ENCODE measurements around the gene RALGAPA2.

RALGAPA2 gene

DNA sequence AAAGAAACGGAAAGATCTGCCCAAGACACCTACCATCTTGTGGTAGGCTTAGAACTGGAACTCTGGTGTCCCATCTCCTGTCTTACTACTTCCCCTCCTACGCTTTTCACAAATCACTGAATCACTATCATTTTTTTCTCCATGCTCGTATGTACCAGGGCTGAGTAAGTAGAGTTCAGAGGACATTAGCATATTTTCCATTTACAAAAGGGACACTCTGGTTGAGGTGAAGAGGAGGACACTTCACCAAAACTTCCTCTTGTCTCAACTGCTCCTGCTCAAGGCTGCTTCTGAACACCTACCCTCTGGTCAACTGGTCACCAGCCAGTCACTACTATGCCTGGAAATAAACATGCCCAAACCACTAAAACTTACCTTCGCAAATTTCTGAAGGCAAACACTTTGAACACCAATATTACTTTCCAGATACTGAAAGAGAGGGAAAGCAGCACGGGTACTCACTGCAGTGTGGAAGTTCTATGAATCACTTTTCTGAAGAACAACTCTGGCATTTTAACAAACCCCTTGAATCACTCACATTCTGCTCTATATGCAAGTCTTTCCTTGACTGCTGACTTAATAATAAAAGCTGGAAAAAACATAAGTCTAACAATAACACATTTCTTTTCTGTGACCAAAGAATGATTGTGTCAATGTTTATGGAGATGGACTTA lies 221.2 kb downstream of the RALGAPA2 start:
- no peak for DNase-seq

DNA sequence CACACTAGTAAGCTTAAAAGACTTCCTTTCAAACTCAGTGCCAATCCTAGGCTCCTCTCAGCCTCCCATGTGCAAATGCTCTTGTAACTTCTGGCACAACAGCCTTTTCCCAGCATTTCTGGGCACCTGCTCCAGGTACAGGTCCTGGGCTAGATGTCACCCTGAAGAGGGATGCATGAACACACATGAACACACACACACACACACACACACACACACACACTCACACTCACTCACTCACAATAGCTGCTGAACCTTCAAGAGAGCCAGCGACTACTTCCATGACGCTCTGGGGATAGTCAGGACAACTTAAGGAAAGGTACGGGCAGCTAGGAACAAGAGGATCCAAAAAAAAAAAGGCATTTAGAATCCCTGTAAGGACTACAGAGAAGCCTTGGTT lies 221.8 kb downstream of the RALGAPA2 start:
- no peak for DNase-seq

DNA sequence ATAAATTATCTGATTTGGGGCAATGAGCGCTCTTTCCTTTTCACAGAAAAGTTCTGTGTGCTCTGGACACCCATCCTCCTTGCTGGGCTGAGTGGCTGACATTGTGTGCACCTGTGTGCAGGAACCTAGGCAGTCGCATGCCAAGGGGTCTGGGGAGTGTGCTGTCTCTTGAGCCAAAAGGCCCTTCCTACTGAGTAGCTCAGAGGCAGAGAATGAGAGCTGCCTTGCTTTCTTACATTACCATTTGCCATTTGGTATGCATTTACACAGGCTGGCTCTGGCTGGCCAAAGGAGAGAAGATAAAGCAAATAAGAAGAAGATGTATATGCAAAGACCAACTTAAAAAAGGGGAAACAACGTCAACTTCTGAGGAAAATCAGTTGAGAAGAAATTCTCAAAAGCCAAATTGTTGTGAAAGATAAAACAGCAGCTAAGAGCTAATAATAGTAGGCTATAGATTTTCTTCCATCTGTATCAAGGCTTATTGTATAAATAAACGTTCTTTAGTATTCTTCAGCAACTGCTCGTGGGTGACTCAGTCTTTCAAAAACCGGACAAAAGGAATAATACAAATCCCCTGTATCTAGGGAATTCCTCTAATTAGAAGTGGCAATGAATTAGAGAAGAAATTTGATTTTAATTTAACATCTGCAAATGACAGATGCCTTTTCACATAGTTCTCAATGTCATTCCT lies 222.6 kb downstream of the RALGAPA2 start:
- no peak for DNase-seq

DNA sequence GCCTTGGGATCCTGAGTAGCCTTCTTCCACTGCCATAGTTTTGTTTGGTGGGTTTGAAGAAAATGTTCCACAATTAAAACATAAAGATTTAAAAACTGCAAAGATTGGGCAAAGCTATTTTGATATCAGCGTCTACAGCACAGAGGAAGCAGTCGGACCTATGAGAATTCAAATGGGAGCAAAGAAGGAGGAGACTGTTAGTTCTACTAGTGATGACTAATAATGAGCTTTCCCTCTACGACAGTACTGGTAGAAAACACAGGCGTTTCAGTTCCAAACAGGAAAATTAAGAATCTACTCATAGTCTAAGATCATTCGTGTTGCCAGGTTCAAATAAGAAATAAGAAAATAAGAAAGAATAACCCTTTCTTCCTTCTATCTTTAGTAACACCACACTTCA lies 223.4 kb downstream of the RALGAPA2 start:
- no peak for DNase-seq

DNA sequence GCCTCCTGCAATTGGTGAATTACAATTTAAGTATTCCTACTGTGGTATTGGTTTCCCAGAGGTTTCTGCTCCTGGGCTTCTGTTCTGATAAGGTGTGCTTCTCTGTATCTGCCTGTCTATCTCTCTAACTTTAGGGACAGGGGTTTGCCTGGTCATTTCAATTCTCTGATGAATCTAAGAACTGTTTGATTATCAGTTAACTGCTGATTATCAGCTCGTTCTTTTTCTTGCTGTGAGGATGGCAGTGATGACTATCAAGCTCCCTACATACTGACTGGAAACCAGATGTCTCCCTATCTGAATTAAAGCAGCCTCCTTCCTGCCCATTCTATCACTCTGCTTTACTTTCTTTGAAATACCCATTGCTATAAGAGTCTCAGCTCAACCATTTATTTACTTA lies 224.1 kb downstream of the RALGAPA2 start:
- no peak for DNase-seq

DNA sequence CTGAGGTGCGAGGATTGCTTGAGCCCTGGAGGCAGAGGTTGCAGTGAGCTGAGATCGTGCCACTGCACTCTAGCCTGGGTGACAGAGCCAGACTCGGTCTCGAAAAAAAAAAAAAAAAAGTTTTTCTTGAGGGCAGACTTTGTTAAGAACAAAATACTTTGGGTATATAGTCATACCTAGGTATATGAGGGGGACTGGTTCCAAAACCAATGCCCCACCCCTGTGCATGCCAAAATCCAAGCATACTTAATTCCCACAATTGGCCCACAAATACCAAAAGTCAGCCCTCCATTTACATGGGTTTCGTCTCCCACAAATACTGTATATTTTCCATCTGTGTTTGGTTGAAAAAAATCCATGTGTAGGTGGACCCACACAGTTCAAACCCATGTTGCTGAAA lies 224.6 kb downstream of the RALGAPA2 start:
- no peak for DNase-seq

DNA sequence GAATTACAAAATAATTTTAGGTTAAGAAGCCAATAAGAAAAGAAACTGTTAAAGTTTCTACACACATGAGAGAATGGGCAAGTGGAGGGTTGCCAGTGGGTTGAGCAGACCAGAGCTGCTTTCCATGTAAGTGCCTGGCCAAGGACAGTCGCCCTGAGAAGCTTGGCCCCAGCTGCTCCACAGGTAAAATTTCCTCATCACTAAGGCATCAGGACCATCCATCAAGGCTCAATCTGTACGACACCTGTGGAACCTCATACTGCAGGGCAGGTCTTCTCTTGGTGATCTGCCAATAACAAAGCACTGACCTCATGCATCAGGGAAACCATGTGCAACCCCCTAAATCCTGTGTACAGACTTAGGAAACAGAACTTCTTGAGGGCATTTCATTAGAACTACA lies 229.1 kb downstream of the RALGAPA2 start:
- no peak for DNase-seq

DNA sequence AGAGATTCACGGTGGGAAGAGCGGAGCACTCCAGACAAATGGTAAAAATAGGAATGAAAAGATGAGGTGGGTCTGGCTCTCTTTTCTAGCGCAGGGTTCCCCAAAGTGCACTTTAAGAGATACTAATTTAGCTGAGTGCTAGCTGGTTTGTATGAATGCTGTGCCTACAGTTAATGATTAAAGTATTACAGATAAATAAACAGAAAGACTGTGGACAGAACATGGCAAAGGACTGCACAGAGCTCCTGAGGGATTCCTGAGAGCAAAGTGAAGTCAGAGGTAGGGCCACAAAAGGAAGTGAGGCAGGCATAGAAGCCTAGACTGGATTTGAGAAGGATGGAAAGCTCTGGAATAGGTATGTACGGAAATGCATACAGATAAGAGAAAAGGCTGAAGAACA lies 230.0 kb downstream of the RALGAPA2 start:
- no peak for DNase-seq

DNA sequence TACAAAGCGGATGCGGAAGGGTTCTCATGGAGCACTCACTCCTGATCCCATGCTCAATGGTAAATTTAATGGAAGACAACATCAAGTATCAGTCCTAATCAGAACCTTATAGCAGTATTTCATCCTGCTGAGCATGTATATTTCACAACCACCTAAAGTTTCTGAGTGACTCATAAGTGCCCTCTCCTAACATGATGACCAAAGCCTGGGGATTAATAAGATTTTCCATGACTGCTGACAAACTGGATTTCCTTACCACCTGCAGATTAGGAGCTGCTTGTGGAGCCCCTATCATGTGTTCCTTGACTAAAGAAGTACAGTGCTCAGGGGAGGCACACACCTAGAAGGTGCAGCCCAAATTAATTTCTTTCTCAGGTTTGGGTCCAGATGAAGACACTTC lies 231.8 kb downstream of the RALGAPA2 start:
- no peak for DNase-seq

DNA sequence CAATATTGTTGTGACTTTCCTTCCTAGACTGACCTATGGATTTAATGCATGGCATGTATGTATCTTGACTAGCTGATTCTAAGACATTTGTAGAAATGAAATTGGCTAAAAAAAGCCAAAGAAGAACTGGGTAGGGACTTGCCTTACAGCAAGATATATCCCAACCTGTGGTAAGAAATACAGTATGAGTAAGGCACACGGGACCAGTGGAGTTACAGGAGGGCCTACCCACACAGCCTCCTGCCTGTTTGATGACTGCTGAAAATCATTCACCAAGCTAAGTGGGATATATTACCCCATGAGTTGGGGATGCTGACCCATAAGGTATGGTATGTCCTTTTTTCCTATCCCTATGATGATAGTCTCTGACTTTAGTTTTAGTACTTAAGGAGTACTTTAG lies 232.3 kb downstream of the RALGAPA2 start:
- DNase-seq, result no peak

DNA sequence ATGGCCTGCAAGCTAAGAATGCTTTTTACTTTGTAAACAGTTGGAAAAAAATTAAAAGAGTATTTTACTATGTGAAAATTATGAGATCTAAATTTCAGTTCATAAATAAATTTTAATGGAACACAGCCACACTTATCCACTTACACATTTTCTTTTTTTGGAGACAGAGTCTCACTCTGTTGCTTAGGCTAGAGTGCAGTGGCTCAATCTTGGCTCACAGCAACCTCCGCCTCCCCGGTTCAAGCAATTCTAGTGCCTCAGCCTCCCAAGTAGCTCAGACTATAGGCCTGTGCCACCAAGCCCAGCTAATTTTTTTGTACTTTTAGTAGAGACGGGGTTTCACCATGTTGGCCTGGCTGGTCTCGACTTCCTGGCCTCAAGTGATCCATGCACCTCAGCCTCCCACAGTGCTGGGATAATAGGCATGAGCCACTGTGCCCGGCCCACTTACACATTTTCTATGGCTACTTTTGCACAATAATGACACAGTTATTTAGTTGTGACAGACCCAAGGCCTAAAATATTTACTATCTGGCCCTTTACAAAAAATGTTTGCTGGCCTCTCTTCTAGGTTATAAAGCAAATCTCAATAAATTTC lies 234.9 kb downstream of the RALGAPA2 start:
- no peak for DNase-seq

DNA sequence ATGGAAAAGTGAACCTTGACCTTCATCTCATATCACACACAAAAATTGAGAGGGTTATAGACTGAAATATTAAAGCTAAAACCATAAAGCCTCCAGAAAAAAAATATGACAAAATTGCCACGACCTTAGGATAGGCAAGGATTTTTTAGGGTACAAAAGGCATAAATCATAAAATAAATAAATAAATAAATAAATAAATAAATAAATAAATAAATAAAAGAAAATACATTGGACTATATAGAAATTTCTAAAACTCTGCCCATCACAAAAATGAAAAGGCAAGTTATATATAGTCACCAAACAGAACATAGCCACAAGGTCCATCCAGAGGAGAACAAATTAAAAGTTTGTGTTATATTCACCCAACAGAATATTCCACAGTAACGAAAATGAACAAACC lies 235.9 kb downstream of the RALGAPA2 start:
- DNase-seq, result no peak

DNA sequence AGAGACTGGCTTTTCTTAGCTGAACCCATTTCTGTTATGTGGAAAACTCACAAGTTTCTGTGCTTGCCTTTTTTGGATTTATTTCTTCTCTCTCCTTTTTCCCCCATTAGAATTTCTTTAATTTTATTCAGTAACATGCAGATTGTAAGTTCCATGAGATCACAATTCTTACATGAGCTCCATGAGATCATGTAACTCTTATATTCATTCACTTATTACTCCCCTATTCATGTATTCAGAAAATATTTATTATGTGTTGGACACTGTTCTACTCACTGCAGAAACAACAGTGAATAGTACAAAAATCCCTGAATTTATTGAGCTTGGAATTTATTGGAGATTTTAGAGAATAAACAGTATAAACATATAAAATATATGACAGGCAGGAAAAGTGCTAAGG lies 238.8 kb downstream of the RALGAPA2 start:
- no peak for DNase-seq

DNA sequence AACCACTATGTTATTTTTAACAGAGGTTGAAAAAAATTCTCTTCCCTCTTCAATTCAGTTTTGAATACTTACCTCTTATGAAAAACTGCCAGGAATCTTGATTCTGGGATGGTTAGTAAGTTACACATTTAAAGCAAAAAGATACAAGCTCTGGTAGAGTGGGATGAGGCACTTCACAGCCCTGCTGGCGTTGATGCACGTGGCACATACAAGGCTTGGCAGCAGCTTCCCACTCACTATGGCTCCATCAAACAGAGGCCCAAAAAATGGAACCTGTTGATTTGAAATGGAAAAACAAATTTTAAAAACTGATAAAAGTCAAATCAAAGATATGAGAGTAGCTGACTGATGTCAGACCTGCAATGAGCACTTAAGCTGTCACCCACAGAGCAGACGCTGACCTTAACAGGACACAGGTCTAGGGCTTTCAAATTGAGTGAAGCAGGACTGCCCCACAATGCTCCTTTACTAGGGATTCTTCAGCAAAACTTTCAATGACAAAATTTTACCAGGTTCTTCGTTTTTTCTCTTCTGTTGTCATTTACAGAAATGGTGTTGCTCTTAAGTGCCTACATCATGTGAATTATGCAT lies 239.7 kb downstream of the RALGAPA2 start:
- no peak for DNase-seq

DNA sequence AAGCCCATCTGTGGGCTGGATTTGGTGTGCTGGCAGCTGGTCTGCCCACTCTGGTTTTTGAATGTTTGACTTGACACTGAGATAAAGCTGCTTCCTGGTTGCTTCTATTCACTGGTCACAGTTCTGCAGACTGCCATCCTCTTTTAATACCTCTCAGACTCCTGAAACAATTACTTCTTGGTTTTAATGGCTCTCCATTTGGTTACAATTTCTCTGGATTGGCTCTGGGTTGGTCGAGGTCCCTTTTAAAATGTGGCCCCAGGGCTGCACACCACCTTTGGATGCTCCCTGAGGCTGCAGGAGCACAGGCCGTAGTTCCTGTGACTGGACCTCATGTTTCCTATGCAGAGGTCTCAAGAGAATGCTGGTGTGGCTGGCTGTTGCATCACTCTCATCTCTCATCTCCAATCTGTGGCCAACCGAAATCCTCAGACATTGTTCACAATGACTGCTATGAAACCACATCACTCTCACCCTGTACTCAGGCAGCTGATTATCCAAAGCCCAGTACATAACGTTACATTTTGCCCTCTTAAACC lies 246.0 kb downstream of the RALGAPA2 start:
- no peak for DNase-seq

DNA sequence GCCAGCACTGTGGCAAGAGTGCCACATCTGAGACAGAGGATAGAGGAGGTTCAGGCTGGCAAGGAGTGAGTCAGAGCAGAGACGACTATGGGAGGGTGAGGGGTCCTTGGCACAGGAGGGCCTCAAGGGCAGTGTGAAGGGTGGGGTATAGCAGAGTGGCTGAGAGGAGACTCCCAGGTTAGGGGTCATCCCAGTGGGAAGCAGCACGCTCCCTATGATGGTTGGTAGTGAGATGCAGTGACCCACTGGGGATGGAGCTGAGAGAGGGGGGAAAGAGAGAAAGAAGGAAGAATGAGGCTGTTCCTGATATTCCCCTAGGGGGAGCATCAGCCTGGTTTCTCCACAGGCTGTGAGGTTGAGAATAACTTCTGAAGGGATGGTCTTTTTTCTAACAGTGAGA lies 247.2 kb downstream of the RALGAPA2 start:
- DNase-seq, result peak; percentile 79

DNA sequence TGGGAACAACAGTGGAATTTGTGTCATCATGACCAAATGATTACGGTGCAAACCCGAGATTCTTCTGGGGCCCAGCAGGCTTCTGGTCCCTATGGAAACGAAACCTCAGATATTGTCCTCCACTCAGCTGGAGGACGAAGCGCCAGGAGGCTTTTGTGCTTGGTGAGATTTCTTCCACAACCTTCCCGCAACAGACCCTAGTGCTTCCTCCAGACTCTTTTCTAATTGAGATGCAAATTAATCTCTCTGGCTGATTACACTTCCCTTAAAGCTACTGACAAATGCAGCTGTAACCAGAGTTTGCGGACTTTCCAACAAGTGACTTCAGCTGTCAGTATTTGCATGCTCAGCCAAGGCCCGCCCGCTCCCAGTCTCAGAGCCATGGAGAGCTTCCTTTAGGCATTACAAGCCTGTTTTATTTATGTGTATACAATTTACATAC lies 248.5 kb downstream of the RALGAPA2 start:
- DNase-seq, result peak; percentile 41

DNA sequence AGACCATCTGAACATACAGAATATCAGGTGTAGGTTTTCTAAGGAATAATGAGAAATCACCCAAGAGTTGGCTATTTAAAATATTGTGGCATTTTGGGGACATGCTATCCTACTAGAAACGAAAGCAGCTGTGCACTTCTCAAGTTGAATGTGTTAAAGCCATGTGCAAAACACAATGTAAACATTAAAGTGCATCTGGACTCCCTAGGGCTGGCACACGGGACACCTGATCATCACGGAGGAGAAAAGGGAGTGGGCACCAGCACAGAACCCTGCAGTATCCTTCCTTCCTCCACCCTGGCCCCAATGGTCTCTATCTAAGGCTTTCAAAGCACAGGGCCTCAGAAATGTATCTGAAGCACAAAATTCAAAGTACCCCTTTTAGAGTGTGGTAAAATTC lies 250.3 kb downstream of the RALGAPA2 start:
- DNase-seq, result peak; percentile 28

DNA sequence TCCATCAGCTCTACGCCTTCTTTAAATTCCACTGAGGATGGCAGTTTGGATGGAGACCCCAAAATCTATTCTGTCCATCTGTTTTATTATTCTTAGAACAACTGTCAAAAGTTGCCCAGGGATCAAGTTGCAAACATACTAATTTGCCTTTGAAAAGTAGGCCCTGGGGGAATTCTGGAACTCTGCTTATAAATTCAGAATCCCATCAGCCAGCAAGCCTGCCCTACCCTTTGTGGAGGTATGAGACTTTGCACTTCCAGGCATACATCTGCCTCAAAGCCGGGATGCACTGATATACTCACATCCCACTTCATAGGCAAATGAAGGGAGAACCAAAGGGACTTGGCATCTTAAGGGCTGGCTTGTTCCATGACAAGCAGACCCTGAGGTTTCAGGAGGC lies 250.9 kb downstream of the RALGAPA2 start:
- DNase-seq, result peak; percentile 77

DNA sequence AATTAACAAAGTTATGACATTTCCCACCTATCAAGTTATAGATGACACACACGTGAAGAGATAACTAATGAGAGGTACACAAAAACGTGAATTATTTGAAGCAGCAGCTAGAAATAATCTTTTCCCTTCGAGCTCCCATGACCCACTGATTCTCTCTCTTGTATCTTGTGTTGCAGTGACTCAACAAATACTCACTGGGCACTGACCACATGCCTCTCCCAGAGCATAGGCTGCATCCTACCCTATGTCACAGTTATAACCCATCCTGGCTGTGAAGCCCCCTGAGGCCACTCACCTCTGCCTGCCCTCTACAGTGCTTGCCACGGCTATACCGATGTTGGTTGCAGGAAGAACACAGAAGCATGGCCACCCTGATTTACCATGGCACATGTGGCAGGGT lies 252.7 kb downstream of the RALGAPA2 start:
- DNase-seq, result no peak

DNA sequence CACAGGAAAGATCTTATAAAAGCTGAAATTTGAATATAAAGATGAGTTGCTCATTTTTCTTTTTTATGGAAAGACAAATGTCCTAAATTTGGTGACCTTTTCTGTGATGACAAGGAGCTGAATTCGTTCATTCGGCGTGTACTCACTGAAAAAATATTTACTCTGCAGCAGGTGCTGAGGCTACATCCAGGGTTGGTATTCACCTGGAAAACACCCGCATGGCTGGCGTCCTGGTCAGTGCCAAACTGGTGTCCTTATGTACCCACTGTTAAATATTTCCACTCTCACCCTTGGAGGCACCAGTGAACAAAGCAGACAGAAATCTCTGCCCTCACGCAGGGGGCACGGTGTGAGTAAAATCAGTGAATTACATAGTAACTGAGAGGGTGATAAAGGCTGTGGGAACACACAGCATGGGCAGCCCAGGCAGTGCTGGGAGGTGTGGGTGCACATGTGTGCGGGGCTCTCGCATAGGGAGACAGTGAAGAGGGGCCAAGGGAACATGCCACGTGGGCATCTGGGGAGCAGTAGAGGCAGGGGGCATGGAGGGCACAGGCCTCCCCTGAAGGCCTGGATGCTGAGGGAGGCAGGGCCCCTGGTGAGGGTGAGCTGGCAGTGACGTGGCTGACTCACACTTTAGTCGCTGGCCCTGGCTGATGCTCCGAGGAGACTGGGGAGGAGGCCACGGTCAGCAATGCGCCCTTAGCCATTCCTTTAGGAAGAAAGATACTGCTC lies 254.9 kb downstream of the RALGAPA2 start:
- DNase-seq, result no peak

DNA sequence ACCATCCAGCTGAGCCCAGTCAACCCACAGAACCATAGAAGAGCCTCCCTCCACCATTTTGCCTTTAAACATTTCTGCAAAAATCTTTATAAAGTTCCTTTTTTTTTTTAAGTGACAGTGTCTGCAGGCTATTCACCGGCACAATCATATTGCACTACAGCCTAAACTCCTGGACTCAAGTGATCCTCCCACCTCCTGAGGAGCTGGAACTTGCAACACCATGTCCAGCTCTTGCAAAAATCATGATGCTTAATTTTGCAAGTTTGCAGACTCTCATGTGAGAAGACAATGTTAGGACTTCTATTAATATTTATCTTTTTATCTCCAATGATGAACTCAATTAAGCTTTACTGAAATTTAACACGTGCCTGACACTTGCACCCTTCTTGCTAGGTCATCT lies 255.7 kb downstream of the RALGAPA2 start:
- DNase-seq, result no peak

DNA sequence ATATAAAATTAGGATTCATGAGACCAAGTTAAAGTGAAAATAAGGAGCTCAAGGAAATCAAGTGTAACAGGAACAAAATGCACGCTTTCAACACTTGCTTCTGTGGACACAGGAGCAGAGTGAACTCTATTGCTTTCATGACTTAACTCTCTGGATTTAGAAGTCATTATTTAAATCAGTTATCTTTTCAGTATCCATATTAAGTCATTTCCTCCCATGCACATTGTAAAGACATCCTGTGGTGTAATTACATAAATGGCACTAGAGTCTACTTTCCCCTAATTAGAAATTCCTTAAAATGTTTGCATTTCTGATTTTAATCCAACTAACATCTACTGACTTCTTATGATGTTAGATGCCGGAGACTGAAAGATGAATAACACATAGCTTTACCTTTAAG lies 256.5 kb downstream of the RALGAPA2 start:
- DNase-seq, result no peak
